GM18505 (cell line): ENCODE measurements around the gene HSFX3.
"Not testable (repeated sequence)": the region's sequence is repeated elsewhere in the genome, so short reads cannot be mapped to it uniquely, and the experiment has no call there.

ENCODE experiments used
- ATAC-seq: cut with Tn5 transposase; IDR thresholded peaks from one replicate; pipeline ENCODE4 v1.9.1; 2021; ENCODE audit not compliant: unreplicated experiment
- POLR2A ChIP-seq: IDR thresholded peaks from 4 replicates; pipeline ENCODE4 v1.6.1; 2011; ENCODE audit warnings: borderline replicate concordance; ENCODE audit not compliant: insufficient read depth, insufficient read length; ENCODE audit errors: extremely low read depth

Gene HSFX3

DNA sequence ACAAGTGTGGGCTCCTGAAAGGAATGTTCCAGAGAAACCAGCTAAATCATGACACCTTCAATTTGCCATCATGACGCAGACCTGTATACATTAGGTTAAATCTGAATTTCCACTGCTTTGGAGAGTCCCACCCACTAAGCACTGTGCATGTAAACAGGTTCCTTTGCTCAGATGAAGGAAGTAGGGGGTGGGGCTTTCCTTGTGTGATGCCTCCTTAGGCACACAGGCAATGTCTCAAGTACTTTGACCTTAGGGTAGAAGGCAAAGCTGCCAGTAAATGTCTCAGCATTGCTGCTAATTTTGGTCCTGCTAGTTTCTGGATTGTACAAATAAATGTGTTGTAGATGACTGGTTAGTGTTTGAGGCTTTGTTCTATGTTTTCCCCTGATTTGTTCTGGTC, 2.8 kb downstream of the HSFX3 start:
- ATAC-seq = not testable (repeated sequence)

DNA sequence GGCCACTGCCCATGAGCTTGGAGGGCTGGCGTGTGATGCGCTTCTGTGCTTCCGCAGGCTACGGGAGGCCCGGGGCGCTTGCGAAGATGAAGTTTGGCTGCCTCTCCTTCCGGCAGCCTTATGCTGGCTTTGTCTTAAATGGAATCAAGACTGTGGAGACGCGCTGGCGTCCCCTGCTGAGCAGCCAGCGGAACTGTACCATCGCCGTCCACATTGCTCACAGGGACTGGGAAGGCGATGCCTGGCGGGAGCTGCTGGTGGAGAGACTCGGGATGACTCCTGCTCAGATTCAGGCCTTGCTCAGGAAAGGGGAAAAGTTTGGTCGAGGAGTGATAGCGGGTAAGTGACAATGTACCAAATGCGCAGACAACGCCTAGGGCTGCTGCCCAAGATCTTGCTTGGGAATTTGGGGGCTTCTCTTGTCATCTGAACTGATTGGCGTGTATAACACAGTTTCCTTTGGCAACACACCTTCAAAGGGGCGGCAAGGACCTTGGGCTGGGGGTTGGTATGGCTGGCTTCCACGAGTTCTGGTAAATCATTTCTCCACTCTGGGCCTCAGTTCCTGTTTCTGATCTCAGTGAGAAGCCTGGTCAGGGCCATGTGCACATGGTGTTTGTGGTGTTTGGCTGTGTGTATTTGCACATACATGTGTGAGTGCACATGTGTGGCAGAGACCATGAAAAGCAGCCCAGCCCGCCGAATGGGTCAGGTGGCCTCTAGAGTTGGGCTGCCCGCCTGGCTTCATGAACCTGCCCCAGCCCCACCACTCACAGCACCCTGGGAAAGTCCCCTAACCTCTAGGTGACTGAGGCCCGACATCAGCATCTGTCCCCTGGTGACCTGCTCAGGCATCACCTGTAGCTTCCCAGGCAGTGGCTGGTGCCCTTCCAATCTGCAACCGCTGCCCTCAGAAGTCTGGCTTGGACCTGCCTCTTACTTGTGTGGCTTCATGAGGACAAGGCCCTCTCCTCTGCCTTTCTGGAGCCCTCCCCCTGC, 3.9 kb downstream of the HSFX3 start:
- not testable (repeated sequence) for ATAC-seq

DNA sequence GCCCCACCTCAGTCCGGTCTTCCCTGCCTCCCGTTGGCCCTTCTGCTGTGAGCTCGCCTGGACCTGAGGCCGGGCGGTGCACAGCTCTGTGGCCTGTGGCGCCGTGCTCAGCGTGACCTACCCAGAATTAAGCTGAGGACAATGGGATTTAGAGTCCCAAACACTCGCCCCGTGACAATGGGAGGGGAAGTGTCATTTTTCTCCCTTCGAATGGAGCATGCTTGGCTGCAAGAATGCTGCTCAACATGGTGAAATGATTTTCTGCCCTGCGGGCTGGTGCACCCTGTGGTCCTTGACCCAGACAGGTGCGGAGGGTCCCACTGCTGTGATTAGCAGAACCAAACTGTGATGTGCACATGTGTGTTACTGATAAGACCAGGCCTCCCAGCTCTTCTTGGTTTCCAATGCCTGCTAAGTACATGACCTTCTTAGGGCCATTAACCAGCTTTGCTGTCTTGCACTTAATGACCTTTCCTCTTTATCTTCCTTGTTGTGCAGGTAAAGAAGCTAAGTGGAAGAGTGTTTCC, 8.1 kb downstream of the HSFX3 start:
- no peak for ATAC-seq
- no peak for TF ChIP-seq POLR2A

DNA sequence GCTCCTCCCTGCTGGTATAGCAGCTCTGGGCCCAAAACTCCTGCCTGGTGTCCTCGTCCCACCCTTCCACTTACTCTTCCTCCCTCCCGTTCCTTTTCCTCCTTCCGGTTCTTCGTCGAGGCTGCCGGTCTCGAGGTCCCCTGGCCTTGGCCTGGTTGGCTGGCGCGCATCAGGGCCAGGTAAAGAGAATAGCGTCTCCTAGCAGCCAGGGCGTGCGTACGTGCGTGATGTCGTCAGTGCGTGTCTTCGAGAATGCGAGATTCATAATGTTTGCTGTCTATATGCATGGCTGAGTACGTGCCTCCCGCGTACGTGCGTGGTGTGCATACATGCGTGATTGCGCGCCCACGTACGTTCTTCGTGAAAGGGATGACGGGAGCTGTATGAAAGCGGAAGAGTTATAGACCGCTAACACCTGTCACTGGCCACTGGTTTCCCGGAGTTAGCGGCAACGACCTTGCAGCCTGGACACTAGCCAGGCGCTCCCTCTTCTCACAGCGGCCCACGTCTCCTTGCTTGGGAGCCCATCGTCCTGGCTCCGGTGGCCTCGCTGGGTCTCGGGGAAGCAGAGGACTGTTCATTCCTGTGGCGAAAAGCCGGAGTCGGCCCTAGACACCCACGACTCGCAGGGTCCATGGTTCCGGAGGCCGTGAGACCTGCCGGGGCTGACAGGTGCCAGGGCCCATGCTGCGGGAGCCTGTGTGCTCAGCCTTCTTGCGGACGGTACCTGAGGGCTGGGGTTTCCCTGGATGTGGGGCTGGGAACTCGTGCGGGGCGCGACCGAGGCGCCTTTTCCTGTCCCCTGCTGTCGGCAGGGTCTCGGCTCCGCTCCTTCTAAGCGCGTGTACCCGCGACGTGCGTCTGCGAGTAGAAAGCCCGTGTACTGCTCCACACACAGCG, 8.9 kb downstream of the HSFX3 start, which contains the start of gene EOLA1:
Gene EOLA1, plus strand, starts transcription at position 392 of the 900 bp plus-strand sequence. CDS start 4,619 bp downstream, outside the sequence.
- peak; percentile 84 for TF ChIP-seq POLR2A
- ATAC-seq = peak; percentile 70

DNA sequence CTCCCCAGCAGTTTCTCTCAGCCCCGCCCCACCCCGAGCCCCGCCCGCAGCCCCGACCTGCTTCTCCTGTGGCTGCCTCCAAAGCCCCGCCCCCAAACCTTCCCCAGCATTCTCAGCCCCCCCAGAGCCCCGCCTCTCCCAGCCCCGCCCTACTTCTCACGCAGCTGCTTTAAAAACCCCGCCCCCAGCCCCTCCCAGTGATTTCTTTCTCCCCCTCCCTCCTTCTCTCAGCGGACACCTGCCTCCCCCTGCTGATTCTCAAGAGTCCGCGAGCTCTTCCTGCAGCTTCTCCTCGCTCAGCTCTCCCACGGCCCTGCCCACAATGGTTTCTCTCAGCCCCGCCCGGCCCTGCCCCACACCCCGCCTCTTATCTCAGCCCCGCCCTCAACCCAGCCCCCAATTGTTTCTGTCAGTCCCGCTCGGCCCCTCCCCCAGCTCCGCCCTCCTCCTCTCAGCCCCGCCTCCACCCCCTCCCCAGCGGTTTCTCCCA, 9.5 kb downstream of the HSFX3 start:
- peak; percentile 28 for ATAC-seq

GRCh38 chrX:149539283-149540130, 10.2 kb downstream of the HSFX3 start:
- TF ChIP-seq POLR2A = no peak
- ATAC-seq = peak; percentile 41

More for the DNA sequence above, 9.5 kb downstream of the HSFX3 start:
- TF ChIP-seq POLR2A = no peak

GRCh38 chrX:149537474-149537873, 12.2 kb downstream of the HSFX3 start:
- not testable (repeated sequence) for ATAC-seq

DNA sequence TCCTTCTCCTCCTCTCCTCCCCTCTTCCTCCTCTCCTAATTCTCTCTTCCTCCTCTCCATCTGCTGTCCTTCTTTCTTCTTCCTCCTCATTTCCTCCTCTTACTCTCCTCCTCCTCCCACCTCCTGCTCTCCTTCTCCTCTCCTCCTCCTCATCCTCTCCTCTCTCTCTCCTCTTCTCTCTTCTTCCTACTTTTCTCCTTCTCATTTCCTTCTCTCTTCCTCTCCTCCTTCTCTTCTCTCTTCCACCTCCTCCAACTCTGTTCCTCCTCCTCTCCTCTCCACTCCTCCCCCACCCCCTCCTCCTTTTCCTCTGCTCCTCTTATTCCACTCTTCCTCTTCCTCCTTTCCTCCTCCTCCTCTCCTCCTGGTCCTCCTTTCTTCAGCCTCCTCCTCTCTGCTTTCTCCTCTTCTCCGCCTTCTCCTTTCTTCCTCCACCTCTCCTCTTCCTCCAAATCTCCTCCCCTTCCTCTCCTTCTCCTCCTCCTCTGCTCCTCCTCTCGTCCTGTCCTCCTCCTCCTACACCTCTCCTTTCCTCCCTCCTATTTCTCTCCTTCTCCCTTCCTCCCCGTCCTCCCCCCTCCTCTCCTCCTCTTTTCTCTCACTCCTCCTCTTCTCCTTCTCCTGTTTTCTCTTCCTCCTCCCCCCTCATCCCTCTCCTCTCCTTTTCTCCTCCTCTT, 14.7 kb downstream of the HSFX3 start:
- not testable (repeated sequence) for ATAC-seq

GRCh38 chrX:149533999-149534398, 15.7 kb downstream of the HSFX3 start:
- ATAC-seq = not testable (repeated sequence)

DNA sequence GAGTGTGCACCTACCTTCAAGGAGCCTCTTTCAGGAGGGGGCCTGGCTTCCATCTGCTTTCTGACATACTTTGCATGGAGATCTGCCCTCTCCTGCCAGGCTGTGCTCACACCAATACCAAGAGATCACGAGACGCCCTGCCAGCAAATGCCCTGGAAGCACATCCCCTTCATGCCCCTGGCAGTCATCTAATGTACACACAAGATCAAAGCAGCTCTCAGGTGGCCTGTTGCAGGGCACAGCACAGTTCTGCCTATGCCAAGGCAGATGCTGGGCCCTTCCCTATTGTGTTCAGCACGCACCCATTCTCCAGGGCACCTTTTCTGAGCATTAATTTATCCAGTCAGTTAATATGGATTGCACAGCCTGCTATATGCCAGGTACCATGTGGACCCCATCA, 16.9 kb downstream of the HSFX3 start:
- not testable (repeated sequence) for ATAC-seq

GRCh38 chrX:149531599-149531998, 18.1 kb downstream of the HSFX3 start:
- TF ChIP-seq POLR2A = no peak
- ATAC-seq = peak; percentile 72

DNA sequence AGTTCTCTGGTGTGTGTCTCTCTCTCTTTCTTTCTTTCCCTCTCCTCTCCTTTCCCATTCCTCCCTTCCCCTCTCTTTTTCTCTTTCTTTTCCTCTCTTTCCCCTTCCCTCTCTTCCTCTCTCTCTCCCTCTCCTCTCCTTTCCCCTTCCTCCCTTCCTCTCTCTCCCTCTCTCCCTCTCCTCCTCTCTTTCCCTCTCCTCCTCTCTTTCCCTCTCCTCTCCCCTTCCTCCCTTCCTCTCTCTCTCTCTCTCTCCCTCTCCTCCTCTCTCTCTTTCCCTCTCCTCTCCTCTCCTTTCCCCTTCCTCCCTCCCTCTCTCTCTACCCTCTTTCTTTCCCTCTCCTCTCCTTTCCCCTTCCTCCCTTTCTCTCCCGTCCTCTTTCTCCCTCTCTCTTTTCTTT, 21.3 kb downstream of the HSFX3 start:
- no peak for ATAC-seq
- no peak for TF ChIP-seq POLR2A

DNA sequence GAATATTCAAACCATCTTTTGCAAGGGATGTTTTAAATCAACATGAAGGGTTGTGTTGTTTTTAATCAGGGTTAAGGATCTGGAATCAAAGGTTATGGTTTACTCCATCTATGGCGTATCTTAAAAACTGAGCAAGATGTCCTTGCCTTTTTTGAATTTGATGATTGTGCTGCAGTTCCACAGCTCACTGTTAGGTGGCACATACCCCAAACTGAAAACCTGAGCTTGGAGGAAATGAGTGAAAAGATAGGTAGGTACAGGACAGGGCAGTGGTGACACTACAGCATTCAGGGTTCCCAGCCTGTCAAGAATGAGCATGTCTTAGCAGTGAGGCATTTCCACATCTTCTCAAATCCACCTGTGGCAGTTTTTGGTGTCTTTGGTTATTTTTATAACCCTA, 22.0 kb downstream of the HSFX3 start:
- no peak for TF ChIP-seq POLR2A

DNA sequence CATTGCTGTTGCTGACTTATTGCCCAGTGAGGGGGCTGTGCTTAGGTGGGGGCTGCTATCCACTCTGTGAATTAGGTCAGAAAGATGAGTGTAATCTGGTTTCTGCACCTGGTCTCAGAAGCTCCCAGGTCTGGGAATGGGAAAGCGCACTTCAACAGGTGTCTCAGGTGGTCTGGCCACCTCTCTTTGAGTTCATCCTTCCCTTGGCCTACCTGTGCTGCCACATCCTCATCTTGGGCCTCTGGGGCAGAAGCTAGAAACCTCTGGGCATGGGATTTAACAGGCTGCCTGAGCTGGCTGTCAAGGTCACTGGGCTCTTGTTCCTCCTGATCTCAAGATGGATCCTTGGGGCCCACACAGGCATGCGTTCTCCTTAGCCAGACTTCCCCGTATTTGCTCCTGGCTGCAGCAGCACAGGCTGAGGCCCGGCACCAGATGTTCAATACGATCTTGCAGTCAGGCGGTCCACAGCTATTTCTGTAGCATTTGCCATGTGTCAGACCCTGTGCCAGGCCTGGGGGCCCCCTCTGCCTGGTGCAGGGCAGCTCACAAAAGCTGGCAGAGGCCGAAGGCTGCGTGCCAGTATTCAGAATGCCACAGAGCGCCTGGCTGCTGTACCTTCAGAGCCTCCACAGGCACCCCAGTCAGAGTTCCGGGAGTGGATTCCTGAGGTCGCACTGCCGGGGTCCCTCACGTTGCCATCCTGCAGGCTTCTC, 23.2 kb downstream of the HSFX3 start:
- not testable (repeated sequence) for ATAC-seq

More for the DNA sequence above, 22.0 kb downstream of the HSFX3 start:
- peak; percentile 25 for ATAC-seq

- peak; percentile 29 for ATAC-seq
Measured at GRCh38 chrX:149525903-149526302, 23.8 kb downstream of the HSFX3 start.

DNA sequence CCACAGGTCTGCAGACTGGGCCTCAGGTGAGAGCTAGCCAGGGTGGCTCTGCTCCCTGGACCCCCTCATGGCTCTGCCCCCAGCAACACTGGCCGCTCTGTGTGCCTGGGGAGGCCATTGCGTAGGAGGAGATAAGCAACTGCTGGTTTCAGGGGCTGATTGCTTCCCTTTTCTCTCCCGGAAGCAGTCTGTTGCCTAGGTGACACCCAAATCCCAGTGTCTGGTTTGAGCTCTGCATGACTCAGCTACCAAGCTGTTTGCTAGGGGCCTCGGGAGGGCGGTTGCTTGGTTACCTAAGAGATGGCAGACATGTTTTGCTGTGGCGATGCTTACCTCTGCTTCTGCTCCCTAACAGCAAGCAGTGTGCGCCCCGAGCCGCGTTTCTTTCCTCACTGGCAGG, 24.3 kb downstream of the HSFX3 start:
- peak; percentile 94 for ATAC-seq
